Measurements from ENCODE around the gene ABCA2.

ABCA2 gene

DNA sequence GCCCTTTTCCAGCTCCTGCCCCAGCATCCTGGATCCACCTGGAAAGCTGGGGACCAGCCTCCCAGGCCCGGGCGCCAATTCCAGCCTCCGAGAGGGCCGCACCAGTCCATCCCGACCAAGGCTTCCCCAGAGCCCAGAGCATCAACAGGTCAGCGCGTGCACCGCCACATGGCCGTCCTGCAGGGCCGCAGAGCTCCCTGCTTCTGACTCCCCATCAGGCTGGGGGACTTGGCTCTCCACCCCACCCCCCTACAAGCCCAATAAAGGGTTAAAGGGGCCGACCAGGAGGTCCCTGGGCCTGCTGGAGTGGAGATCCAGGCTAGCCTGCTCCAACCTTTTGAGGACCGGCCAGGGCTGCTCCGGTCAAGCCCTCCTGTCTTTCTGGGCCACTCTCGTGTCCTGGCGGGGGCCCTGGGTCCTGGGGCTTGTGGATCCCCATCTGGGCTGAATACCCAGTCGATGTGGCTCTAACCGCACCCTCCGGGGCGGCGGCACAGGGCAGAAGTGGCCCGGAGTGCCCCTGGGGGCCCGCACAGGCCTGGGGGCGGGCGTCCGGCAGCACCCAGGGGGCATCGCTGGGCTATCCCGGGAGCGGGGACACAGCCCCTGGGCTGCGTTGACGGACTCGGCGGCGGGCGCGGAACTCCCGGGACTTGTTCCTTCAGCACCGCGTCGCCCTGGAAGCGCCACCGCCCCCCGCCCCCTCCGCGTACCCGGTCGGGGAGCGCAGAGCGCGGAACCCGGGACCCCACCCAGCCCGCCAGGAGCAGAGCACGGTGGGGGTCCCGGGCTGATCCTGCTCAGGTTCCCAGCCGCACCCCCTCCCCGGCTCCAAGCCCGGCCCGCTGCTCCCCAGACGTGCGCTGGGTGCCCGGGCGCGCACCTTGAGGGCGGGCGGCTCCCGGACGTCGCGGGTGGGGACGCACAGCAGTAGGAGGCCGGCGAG is 25.2 kb upstream of the ABCA2 start:
- Histone ChIP-seq H3K4me3 (ENCODE audit: low read depth, low read length) (no peak overlapping the region), H3K9me3 (ENCODE audit: severe bottlenecking) (no peaks in the 10 kb centered on the region), H3K36me3 (no peaks in the 10 kb centered on the region), H3K27ac (no peak overlapping the region), H3K27me3 (ENCODE audit: insufficient read depth, low read depth, severe bottlenecking) (peaks cover 9% of the 10 kb centered on the region)
- TF ChIP-seq, protein P1, sequence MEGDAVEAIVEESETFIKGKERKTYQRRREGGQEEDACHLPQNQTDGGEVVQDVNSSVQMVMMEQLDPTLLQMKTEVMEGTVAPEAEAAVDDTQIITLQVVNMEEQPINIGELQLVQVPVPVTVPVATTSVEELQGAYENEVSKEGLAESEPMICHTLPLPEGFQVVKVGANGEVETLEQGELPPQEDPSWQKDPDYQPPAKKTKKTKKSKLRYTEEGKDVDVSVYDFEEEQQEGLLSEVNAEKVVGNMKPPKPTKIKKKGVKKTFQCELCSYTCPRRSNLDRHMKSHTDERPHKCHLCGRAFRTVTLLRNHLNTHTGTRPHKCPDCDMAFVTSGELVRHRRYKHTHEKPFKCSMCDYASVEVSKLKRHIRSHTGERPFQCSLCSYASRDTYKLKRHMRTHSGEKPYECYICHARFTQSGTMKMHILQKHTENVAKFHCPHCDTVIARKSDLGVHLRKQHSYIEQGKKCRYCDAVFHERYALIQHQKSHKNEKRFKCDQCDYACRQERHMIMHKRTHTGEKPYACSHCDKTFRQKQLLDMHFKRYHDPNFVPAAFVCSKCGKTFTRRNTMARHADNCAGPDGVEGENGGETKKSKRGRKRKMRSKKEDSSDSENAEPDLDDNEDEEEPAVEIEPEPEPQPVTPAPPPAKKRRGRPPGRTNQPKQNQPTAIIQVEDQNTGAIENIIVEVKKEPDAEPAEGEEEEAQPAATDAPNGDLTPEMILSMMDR (IDR thresholded peaks at IDR 0.05; ENCODE audit: low read depth, low read length), result no peak
- DNase-seq, result no peak

DNA sequence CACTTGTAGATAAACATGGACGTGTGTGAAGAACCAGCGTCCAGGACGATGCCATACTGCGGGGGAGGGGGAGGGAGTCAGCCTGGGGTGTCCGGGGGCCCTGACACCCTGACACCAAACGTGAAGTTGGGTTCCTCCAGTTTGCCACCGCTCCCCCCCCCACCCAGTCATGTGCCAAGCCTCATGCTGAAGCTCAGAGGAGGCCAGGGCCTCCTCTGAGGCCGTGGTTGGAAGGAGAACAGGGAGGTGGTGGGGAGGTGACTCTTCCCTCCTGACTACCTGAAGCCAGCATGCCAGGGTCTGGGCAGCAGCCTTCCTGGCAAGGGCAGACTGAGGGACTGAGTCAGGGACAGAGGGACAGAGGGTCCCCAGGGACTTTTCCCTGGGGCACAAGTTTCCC is 24.3 kb upstream of the ABCA2 start:
- H3K27ac ChIP-seq, result no peak overlapping the region
- H3K9me3 ChIP-seq (ENCODE audit: severe bottlenecking), result no peaks in the 10 kb centered on the region
- H3K36me3 ChIP-seq, result no peaks in the 10 kb centered on the region
- peaks cover 9% of the 10 kb centered on the region for H3K27me3 ChIP-seq (ENCODE audit: insufficient read depth, low read depth, severe bottlenecking)
- TF ChIP-seq, protein P1 (IDR thresholded peaks at IDR 0.05; ENCODE audit: low read depth, low read length), result no peak
- no peak overlapping the region for H3K4me3 ChIP-seq (ENCODE audit: low read depth, low read length)
- DNase-seq, result no peak

DNA sequence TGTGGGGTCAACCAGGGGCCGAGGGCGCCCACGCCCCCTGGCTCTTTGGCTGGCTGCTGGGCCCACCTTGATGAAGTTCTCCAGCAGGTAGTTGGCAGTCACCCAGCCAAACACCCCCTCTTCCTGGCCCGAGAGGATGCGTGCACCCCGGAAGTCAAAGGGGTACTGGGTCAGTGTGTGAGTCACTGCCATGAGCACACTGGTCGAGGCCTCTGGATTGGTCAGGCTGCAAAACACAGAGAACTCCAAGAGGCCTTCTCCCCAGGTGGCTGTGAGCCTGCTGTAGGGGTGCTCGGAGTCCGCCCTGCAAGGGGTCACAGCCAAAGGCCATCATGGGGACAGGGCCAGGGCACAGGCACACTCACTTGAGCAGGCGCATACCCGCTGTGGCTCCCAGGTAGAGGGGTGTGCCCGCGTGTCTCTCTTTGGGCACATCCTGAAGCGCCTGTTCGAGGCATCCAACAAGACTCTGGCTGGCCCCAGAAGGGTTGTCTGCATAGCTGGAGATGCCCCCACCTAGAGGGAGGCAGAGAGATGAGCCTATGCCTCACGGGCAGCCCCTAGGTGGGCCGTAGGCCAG is 23.2 kb upstream of the ABCA2 start:
- no peaks in the 10 kb centered on the region for H3K36me3 ChIP-seq
- no peak overlapping the region for H3K27ac ChIP-seq
- no peak overlapping the region for H3K4me3 ChIP-seq (ENCODE audit: low read depth, low read length)
- TF ChIP-seq, protein P1 (IDR thresholded peaks at IDR 0.05; ENCODE audit: low read depth, low read length), result no peak
- no peak for DNase-seq
- H3K9me3 ChIP-seq (ENCODE audit: severe bottlenecking), result no peaks in the 10 kb centered on the region
- H3K27me3 ChIP-seq (ENCODE audit: insufficient read depth, low read depth, severe bottlenecking), result peaks cover 9% of the 10 kb centered on the region

DNA sequence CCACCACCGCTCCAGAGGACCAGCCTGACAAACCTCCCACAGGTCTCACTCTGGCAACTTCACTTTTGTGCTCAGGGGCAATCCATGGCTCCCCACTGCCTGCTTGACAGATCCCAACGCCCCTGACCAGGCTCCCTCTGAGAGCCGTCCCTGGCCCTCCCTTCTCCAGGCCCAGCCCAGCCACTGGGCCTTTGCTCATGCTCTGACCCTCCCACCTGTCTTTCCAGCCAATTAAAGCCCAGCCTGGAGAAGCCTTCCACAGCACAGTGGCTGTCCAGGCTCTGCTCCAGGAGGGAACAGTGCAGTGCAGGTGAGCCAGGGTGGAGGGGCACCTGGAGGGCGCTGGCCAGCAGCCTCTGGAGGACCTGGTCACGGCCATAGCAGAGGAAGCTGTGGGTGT is 22.5 kb upstream of the ABCA2 start:
- no peaks in the 10 kb centered on the region for H3K36me3 ChIP-seq
- DNase-seq, result no peak
- peaks cover 9% of the 10 kb centered on the region for H3K27me3 ChIP-seq (ENCODE audit: insufficient read depth, low read depth, severe bottlenecking)
- TF ChIP-seq, protein P1 (IDR thresholded peaks at IDR 0.05; ENCODE audit: low read depth, low read length), result no peak
- H3K4me3 ChIP-seq (ENCODE audit: low read depth, low read length), result no peak overlapping the region
- H3K27ac ChIP-seq, result no peak overlapping the region
- H3K9me3 ChIP-seq (ENCODE audit: severe bottlenecking), result no peaks in the 10 kb centered on the region

DNA sequence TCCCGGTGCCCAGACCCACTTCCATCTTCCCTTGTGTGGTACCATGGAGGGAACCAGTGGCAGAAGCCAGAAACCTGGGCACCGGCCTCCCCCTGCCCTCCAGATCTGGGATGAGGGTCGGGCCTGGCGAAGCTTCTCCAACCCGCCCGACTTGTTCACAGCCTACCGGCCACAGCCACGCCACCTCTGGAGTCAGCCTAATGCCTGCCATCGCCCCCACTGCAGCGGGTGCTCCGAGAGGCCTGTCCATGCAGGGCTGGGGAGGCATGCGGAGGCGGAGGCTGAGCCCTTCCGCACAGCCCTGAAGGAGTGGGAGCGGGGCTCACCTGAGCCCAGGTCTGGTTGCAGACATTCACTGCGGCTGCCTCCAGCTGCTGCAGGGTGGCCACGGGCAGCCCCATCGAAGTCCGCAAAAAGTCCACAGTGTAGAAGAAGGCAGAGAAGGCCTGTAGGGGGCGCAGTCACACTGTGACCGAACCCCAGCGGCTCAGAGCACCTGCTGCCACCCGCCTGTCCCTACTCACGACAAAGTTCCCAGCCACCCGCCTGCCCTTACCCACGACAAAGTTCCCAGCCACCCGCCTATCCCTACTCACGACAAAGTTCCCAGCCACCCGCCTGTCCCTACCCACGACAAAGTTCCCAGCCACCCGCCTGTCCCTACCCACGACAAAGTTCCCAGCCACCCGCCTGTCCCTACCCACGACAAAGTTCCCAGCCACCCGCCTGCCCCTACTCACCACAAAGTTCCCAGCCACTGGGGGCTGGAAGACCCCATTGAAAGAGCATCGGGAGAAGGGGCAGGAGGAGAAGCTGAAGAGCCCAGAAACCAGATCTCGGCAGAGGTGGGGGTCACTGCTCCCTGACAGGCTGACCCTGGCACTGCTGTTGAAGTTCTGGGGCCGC is 21.8 kb upstream of the ABCA2 start:
- TF ChIP-seq, protein P1 (IDR thresholded peaks at IDR 0.05; ENCODE audit: low read depth, low read length), result peak; percentile 85
- H3K27me3 ChIP-seq (ENCODE audit: insufficient read depth, low read depth, severe bottlenecking), result peaks cover 9% of the 10 kb centered on the region
- no peaks in the 10 kb centered on the region for H3K9me3 ChIP-seq (ENCODE audit: severe bottlenecking)
- H3K36me3 ChIP-seq, result no peaks in the 10 kb centered on the region
- no peak overlapping the region for H3K27ac ChIP-seq
- no peak overlapping the region for H3K4me3 ChIP-seq (ENCODE audit: low read depth, low read length)
- DNase-seq, result peak; percentile 82
